ENCODE data around the gene MYO18A.

The MYO18A gene

DNA sequence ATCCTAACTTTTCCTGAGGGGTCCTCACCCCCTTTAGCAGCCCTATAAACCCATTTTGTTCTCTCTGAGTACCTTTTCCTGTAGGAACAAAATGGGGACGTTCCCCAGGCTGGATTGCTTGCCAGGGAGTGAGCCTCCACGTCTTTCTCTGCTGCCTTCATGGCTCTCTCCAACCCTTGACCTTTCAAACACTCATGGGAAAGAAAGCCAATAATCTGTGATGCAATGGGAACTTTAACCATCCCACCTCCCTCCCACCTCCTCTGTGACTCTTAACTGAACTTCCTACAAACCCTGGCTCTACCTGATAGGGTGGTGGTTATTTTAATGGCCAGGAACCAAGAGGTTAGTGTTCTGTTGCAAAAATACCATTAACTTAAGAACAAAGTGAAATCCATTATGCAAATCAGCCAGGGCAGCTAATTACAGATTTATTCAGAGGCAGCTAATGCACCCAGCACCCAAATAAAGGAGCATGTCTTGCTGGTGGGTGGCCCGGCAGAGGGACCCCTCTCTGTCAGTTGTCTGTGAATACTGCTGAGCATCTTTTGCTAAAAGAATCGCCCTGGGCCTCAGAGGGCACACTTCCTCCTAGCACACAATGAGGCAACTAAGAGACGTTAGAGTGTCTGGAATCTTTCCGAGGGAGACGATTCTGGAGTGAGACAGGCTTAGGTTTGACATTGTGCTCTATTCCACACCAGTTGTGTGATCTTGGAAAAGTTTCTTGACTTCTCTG lies 134.3 kb downstream of the MYO18A start:
- no peak for DNase-seq

DNA sequence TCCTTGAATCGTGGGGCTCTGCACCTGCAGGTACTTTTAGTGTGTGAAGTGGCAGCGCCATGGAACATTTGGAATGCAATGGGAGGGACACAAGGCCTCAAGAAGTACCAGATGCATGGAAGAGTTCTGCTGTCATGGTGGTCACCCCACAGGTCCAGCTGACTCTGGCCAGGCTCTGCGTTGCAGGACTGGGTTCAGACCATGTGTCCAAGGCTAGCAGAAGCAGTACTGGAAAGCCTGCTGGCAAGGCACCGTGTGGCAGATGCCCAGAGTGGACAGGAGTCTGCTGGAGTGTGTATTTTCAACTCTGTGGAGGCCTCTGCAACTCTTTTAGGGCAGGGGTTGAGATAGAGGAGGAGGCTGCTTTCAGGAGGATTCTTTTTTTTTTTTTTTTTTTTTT lies 135.2 kb downstream of the MYO18A start:
- no peak for DNase-seq

DNA sequence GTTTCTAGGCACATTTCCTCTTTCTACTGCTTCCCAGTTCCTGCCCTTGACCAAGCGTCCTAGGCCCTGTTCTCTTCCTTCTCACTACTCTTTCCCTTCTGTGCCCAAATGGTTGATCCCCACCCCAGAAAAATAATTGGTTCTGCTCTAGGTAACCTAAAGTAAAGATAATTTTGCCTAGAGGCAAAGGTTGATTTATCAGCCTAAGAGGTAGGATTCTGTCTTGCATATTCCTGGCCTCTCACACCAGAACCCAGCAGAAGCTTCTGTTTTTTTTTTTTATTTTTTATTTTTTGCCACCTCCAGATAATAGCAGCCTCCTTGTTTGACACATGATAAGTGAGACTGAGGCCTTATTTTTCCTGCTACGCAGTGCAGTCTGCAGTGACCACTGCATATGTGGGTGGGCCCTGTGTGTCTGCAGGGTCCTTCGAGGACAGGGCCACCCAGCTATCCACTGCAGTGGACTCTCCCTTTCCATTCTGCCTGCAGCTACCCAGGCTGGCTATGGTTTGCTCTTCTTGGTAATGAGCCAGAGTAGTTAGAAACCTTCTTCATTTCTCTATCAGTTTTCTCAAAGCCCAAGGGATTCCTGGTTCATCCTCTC lies 136.6 kb downstream of the MYO18A start:
- DNase-seq: no peak

DNA sequence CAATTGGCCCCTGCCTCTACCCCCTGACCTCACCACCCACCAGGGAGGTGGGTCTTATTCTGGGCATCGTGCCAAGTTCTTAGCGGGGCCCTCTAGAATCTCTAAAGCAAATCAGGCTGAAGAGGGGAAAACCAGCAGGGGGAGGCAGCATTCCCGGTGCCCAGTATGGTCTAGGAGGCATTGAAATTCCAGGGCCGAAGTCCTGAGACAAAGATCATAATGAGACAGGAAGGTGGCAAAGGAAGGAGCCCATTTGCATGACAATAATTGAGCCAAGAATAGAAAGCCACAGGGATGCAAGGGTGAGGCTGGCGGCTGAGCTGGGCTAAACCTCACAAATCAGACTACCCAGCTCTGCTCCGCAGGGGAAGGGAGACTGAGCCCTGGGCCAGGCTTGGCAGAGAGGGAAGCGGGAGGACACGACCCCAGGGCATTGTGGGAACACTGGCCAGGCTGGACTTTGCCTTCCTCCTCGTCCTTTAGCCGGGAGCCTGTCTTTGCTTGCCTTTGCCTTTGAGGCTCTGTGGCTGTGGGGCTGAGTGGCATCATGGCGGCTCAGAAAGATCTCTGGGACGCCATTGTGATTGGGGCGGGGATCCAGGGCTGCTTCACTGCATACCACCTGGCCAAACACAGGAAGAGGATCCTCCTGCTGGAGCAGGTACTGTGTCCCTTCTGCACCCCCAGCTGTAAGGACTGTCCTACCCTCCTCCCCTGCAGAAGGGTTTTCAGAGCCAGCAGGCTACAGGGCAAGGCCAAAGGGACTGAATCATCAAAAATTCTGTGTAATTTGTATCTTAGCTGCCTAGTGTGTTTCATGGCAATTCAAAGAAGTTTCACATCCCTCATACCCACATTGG lies 137.3 kb downstream of the MYO18A start, which contains the start of gene PIPOX:
PIPOX (plus strand) TSS at position 463 of the 860 bp plus-strand sequence; CDS start at position 548, 85 bp downstream.
- no peak for DNase-seq

DNA sequence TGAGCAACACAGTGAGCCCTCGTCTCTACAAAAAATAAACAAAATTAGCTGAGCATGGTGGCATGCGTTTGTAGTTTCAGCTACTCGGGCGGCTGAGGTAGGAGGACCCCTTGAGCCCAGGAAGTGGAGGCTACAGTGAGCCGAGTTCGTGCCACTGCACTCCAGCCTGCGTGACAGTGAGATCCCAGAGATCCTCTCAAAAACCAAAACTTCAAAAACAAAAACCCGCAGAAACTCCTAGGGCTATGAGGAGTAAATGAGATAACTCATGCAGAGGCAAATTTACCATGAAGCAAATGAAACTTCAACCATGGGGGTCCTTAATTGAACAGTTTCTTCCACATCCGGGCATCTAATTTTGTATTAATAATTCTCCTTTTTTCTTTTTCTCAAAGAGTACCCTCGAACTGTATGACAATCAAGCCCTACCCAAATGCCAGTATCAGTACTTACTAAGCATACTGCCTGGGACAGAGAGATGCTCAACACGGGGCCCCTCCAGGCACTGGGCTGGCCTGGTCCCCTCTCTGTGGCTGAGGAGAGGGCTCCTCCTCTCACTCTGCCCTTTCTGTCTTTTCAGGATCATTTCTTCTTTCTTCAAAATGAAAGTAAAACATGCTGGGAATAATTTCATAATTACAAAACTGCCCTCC lies 138.0 kb downstream of the MYO18A start:
- no peak for DNase-seq

DNA sequence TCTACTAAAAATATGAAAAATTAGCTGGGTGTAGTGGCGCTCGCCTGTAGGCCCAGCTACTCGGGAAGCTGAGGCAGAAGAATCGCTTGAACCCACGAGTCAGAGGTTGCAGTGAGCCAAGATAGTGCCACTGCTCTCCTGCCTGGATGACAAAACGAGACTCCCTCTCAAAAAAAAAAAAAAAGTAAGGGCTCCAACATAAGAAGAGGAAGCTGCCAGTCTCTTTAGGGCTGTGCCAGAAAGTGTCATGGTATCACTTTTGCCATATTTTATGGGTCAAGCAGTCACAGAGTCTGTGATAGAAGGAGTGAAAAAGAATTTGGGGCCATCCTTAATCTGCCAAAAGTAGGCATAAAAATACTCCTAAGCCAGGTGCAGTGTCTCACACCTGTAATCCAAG lies 138.6 kb downstream of the MYO18A start:
- DNase-seq: no peak

DNA sequence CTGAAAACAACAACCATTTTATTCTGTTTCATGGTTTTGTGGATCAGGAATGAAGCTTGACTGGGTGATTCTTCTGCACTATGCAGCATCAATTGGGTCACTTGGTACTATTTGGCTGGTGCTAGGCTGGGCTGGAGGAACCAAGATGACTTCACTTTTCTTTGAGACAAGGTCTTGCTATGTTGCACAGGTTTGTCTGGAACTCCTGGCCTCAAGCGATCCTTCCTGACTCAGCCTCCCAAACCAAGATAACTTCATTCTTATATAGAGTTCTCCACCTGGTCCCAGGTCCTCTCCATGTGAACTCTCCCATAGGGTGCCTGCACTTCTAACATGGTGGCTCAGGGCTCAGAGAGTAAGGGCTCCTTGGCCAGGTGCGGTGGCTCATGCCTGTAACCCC lies 139.1 kb downstream of the MYO18A start:
- no peak for DNase-seq

DNA sequence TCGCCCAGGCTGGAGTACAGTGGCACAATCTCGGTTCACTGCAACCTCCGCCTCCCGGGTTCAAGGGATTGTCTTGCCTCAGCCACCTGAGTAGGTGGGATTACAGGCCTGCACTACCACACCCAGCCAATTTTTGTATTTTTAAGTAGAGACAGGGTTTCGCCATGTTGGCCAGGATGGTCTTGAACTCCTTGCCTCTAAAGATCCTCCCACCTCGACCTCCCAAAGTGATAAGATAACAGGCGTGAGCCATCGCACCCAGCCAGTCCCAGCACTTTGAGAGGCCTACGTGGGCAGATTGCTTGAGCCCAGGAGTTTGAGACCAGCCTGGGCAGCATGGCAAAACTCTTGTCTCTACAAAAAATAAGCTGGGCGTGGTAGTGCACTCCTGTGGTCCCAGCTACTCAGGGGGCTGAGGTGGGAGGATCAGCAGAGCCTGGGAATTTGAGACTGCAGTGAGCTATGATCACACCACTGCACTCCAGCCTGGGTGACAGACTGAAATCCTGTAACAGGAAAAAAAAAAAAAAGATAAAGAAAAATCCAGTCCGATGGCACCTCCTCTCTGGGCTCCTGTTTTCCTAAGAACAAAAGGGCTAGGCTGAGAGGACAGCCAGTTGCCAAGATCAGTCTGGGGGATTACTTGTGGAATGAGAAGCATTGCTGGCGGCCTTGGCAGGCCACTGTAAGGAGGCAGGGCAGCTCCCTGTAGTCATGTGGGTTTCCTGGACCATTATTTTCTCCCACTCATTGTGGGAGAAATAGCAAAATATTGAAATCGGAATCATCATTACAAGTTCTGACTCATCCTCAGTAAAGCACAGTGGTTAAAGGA lies 140.2 kb downstream of the MYO18A start:
- no peak for DNase-seq

DNA sequence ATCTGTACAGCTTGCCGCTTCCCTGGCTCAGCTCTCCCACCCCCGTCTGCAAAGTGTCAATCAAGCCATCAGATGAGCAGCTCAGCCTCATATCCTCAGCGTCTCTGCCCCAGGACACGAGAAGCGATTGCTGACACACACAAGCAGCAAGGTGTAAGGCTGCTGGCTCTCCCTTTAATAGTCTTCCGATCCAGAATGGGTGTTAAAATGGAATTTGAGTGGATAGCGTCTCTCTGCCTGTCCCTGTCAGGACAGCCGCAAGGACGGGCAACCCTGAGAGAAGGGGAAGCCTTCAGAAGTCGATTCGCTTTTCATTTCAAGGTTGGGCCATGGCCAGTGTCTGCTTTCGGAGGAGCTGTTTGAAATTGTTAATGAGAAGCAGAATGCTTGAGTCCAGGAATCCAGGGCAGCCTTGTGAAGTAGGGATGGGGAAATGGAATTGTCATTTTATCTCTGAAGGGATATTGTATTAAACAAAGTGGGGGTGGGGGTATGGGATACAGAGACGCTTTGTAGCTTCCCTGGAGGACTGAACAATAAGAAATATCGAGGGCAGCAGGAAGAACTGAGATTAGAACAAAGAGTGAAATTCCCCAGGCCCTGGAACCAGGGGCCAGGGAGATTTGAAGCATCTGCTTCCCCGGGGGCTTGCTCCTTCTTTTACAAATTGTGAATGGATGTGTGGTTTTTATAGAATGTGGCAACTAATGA lies 142.0 kb downstream of the MYO18A start:
- DNase-seq: no peak

DNA sequence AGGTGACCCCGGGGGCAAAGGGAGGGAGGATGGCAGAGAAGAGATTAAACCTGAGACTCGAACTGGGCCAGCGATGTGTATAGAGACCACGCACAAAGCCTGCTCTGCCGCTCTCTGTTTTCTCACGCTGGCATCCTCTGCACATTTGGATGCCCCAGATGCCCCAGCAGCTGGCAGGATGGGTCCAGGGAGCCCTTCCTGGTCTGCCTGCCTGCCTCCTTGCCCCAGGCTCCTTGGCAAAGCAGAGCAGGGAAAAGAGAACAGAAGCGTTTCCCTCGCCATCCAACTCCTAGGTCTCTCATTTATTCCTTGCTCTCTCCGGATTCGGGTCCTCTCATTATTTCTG lies 142.5 kb downstream of the MYO18A start:
- DNase-seq: no peak

DNA sequence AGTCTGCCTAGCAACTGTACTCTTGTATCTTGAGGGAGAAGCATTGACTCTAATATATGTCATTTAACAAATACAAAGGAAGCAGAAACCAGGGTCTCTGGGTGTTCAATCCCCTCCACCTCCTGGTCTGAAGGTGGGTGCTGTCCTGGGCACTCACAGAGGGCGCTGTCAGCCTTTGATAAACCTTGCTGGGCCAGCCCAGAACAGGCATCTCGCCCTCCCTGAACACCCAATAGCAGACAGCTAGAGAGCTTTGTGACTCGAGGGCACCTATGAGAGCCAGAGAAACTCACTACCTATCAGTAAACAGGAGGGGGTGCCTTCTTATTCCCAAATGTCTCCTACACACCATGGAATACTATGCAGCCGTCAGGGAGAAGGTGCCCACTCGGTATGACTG lies 143.6 kb downstream of the MYO18A start:
- DNase-seq: no peak

DNA sequence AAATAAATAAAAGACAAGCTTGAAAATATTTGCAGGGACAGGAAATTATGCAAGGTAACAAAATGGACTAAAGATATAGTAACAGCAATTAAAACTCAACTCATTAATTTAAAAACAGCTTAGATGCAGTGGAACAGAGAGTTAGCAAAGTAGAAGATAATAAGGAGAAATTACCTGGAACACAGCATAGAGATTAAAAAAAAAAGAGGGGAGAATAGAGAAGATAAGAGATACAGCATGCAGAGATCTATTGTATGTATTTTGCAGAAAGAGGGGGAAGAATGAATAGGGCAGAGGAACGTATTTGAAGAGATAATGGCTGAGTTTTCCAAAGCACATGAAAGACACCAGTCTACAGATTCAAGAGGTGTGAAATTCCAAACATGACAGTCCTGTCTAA lies 145.7 kb downstream of the MYO18A start:
- no peak for DNase-seq

DNA sequence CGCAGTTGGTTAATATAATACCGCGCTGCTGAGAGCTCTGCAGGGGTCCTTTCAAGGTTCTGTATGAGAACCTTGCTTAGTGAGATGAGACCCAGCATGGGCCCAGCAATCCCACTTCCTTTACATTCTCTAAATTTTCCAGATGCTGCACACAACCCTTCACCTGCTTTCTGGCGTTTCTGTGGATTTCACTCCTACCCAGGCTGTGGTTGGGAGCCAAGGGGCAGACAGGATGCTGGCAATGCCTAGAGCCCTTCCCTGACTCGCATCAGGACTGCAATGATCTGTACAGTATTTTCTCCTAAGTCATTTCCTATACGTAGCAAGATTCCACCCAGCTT lies 147.4 kb downstream of the MYO18A start:
- no peak for DNase-seq

DNA sequence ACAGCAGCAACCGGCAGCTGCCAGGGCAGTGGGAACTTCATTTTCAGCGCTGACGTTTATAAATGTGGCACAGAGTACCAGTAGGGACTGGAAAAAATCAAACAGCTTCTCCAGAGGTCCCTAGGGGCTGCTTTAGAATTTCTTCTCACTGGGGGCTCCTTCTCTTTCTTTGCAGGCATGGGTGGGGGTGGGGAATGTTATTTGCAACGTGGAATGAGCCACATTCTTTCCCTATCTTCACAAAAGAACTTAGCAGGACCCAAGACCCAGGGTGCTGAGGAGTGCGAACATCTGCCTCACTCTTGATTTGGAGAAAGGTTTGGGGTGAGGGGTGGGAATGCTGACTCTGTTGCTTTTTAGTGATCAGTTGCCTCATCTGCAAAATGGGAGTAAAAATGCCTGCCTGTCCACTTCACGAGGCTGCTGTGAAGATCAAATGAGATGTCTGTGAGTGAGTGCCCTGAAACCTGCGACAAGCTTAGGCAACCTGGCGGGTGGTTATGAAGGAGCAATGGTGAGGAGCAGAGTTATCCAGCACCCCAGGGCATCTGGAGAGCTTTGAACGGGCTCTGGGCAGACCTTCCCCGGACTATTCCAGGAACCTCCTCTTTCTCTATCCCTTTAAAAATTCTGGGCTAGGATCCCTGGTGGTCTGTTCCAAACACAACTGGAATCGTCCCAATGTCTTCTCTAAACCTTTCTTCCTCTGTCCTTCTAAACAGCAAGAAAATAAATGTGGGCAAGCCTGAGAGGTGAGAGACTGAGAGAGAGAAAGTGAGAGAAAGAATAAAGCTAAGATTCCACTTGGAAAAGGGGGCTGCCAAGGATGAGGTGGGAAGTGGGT lies 148.0 kb downstream of the MYO18A start:
- DNase-seq: no peak

DNA sequence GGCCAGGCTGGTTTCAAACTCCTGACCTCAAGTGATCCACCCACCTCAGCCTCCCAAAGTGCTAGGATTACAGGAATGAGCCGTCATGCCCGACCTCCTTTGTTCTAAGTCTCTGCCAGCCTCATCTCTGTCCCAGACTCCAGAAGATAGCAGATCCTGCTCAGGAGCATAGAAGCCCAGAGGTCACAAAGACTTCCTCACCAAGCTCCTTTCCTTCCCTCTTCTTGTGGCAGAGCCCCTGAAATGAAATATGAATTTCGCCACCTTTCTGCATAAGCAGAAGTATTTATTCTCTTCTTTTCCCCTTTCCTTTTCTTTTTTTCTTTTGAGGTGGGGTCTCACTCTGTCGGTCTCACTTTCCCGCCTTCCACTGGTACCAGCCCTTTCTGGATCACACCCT lies 148.7 kb downstream of the MYO18A start:
- DNase-seq: no peak

DNA sequence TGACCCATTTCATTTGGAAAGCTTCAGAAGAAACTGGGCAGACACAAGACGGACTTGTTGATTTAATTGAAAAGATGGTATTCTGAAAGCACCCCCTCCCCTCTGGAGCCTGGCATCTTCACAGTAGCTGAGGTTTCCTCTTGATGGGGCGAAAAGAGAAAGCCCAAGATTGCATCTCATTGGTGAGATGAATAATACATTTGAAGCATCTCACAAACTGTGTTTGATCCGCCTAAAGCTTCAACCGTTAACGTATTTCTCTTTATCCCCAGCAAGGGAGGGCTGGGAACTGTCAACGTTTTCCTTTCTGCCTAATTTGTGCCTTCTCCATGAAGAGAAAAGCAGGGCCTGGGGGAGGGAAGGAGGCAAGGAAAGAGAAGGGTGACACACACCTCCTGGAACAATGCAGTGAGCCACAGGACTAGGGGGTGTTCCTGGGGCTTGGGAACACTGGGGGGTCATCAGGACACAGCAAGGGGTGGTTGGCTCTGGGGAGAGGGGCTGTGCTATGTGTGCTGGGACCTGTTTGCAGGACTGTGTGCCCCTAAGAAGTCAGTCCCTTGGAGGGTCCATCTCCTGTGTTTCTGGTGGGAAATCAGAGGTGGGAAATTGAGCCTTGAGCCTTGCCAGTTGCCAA lies 155.8 kb downstream of the MYO18A start:
- DNase-seq: no peak

DNA sequence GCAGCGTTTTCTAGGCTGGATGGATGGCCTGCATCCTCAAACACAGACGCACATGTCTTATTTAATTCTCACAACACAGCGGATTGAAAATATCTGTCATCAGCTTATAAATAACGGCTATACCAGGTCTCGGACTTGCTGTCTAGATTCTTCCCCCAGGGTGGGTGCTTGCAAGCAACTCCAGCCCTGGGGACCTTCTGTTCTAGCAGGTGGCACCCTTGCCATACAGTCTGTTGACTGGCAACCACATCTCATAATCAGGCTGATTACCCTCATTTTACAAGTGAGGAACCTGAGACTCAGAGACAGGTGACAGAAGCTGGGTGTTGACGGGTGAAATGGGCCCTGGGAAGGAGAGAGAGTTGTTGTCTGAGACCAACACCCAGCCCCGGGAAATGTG lies 158.1 kb downstream of the MYO18A start:
- no peak for DNase-seq

DNA sequence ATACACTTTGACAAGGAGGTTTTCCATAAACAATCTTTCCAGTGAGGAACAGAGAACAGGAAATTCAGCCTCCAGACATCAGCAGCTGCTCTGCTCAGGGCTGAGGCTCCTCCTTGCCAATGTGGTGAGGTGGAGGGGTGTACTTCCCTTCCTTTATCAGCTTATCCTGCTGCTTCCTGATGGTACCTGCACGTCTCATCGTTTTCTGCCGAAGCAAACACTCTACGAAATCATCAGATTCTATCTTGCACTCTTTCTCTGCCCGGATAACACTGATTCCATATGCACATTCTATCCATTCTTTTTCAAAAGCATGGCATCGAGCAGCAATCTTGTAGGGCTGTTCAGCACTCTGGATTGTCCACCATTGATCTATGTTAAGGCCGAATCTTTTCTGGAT lies 159.0 kb downstream of the MYO18A start:
- no peak for DNase-seq

Data from T-helper 1 cell (primary cell).